Colonic mucosa (tissue), 4 donors: ENCODE data around the gene MYD88. TPM values are rescaled to one million over a fixed set of nuclear protein-coding genes. Genes with fewer than 3 reads are reported as not detected.

Experiments
- DNase-seq: peaks from one replicate; pipeline ENCODE4 v3.0.0-alpha.2; 2020
- H3K27ac ChIP-seq: fragments of 200-600 bp; one replicate; pipeline ENCODE4 v1.8.0; 2021
- H3K27me3 ChIP-seq: fragments of 200-600 bp; one replicate; pipeline ENCODE4 v1.8.0; 2021
- H3K36me3 ChIP-seq: fragments of 200-600 bp; one replicate; pipeline ENCODE4 v1.8.0; 2021
- H3K4me1 ChIP-seq: fragments of 200-600 bp; one replicate; pipeline ENCODE4 v1.8.0; 2021; ENCODE audit warnings: mild to moderate bottlenecking
- H3K4me3 ChIP-seq: fragments of 200-600 bp; one replicate; pipeline ENCODE4 v1.8.0; 2021
- H3K9ac ChIP-seq, 2 donors: one replicate each; pipeline ENCODE4 v1.7.0; 2013; ENCODE audit warnings: control low read depth in 2 of 2, low read depth in 2 of 2, low read length in 2 of 2
- H3K9me3 ChIP-seq: fragments of 200-600 bp; one replicate; pipeline ENCODE4 v1.8.0; 2021
- CTCF ChIP-seq: fragments of 200-600 bp; IDR thresholded peaks from one replicate; pipeline ENCODE4 v1.8.0; 2022; ENCODE audit warnings: antibody characterized with exemption, mild to moderate bottlenecking
- intact Hi-C: fragments of 100-400 bp; cut with DNase I; formaldehyde crosslinking; loops from one replicate; pipeline ENCODE4 v1.14.1; 2022
- total RNA-seq, 2 donors: library from RNA; stranded (reverse); fragmentation: NEBNext Ultra II Directional in 1 of 2; extraction: Animal tissue kit (Norgen Biotek cat#: 25700) in 1 of 2; gene quantifications; one replicate each; pipeline ENCODE4 v1.2.1, GENCODE V29; 2021
- donor health status: healthy.
- donor health status: DM: no; HTN: no; CAD: no.
- donor health status: DM: no; HTN: no; CAD: no.

The MYD88 gene
- total RNA-seq, 2 donors from 2014 or later: 69.5 to 70.4 TPM

- TF ChIP-seq CTCF: no peak
- DNase-seq: no peak
- no peaks in the 10 kb centered on the region for H3K27me3 ChIP-seq
- H3K9ac ChIP-seq: no peak overlapping the region
- no peaks in the 10 kb centered on the region for H3K9me3 ChIP-seq
- H3K4me1 ChIP-seq: peaks cover 17% of the 10 kb centered on the region
- peaks cover 15% of the 10 kb centered on the region for H3K36me3 ChIP-seq
- no peak overlapping the region for H3K27ac ChIP-seq
- no peak overlapping the region for H3K4me3 ChIP-seq
- intact Hi-C loops: no loop called here
These were observed 2.1 kb downstream of the MYD88 start for GRCh38 chr3:38140326-38141172.

- Histone ChIP-seq H3K27me3 (no peaks in the 10 kb centered on the region), H3K9me3 (no peaks in the 10 kb centered on the region), H3K36me3 (peaks cover 15% of the 10 kb centered on the region), H3K9ac (no peak overlapping the region), H3K4me3 (no peak overlapping the region), H3K4me1 (peaks cover 13% of the 10 kb centered on the region), H3K27ac (no peak overlapping the region)
- no peak for TF ChIP-seq CTCF
- intact Hi-C loops: no loop called here
- DNase-seq: no peak
These were observed 2.9 kb downstream of the MYD88 start for GRCh38 chr3:38141173-38141951.

GRCh38 chr3:38141952-38142273 is 3.5 kb downstream of the MYD88 start:
- Histone ChIP-seq H3K9me3 (no peaks in the 10 kb centered on the region), H3K4me1 (peaks cover 13% of the 10 kb centered on the region), H3K27ac (no peak overlapping the region), H3K27me3 (no peaks in the 10 kb centered on the region), H3K36me3 (peaks cover 15% of the 10 kb centered on the region), H3K4me3 (no peak overlapping the region), H3K9ac (no peak overlapping the region)
- TF ChIP-seq CTCF: no peak
- intact Hi-C loops: no loop called here
- no peak for DNase-seq

- no peak for TF ChIP-seq CTCF
- intact Hi-C loops: no loop called here
- Histone ChIP-seq H3K9me3 (no peaks in the 10 kb centered on the region), H3K4me3 (no peak overlapping the region), H3K9ac (no peak overlapping the region), H3K27ac (no peak overlapping the region), H3K27me3 (no peaks in the 10 kb centered on the region), H3K36me3 (peaks cover 15% of the 10 kb centered on the region), H3K4me1 (peaks cover 10% of the 10 kb centered on the region)
- no peak for DNase-seq
These were observed 4.5 kb downstream of the MYD88 start for GRCh38 chr3:38142959-38143358.

GRCh38 chr3:38143511-38143910 is 5.0 kb downstream of the MYD88 start:
- no peak for TF ChIP-seq CTCF
- no peak for DNase-seq
- intact Hi-C loops: no loop called here
- no peak overlapping the region for H3K9ac ChIP-seq
- H3K9me3 ChIP-seq: no peaks in the 10 kb centered on the region
- no peaks in the 10 kb centered on the region for H3K27me3 ChIP-seq
- peaks cover 15% of the 10 kb centered on the region for H3K36me3 ChIP-seq
- H3K27ac ChIP-seq: no peak overlapping the region
- H3K4me3 ChIP-seq: no peak overlapping the region
- H3K4me1 ChIP-seq: peaks cover 10% of the 10 kb centered on the region
